ENCODE results near the gene WDFY3.
"Not testable (repeated sequence)": the region's sequence is repeated elsewhere in the genome, so short reads cannot be mapped to it uniquely, and the experiment has no call there.

Gene WDFY3

GRCh38 chr4:84681486-84682274 is 284.8 kb downstream of the WDFY3 start:
- H3K27ac ChIP-seq (ENCODE audit: low read length) = no peak overlapping the region
- peaks cover 21% of the 10 kb centered on the region; the same call in 1 of the 2 replicates for H3K36me3 ChIP-seq (ENCODE audit: control insufficient read depth, insufficient read depth, low read length)
- H3K9me3 ChIP-seq (ENCODE audit: control insufficient read depth, insufficient read depth, low read length) = no peaks in the 10 kb centered on the region
- H3K27me3 ChIP-seq (ENCODE audit: control insufficient read depth, insufficient read depth, low read length) = no peaks in the 10 kb centered on the region
- DNase-seq (ENCODE audit: low read depth, low spot score) = no peak
- H3K4me3 ChIP-seq (ENCODE audit: low read length) = no peak overlapping the region
- WGBS (ENCODE audit: insufficient coverage, insufficient read length) = no CpG with 5 or more reads among the region's 2 CpGs
- H3K4me1 ChIP-seq (ENCODE audit: control insufficient read depth, insufficient read depth, low read length) = no peaks in the 10 kb centered on the region

DNA sequence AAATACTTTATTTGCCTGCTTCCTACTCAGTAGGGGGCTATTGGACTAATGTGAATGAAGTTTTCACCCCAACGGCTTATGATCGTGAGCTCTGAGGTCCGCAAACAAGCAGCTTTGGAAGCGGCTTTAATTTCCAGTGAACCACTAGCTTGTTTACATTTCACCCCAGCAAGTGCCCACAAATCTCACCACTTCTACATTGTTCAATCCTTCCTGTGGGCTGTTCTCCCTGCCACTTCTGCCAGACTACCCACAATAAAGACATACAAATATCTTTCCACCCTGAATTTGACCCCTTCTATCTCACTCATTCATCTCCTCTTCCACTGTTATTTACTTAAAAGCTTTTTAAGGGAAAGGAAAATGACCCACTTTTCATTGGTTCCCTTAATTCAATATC is 285.5 kb downstream of the WDFY3 start:
- no peak for DNase-seq (ENCODE audit: low read depth, low spot score)
- Histone ChIP-seq H3K9me3 (ENCODE audit: control insufficient read depth, insufficient read depth, low read length) (no peaks in the 10 kb centered on the region), H3K4me3 (ENCODE audit: low read length) (no peak overlapping the region), H3K27me3 (ENCODE audit: control insufficient read depth, insufficient read depth, low read length) (no peaks in the 10 kb centered on the region), H3K4me1 (ENCODE audit: control insufficient read depth, insufficient read depth, low read length) (no peaks in the 10 kb centered on the region), H3K27ac (ENCODE audit: low read length) (no peak overlapping the region), H3K36me3 (ENCODE audit: control insufficient read depth, insufficient read depth, low read length) (peaks cover 18% of the 10 kb centered on the region; the same call in 1 of the 2 replicates)
- WGBS (ENCODE audit: insufficient coverage, insufficient read length) = no CpG with 5 or more reads among the region's 4 CpGs

GRCh38 chr4:84678976-84679744 is 287.3 kb downstream of the WDFY3 start:
- no peak overlapping the region for H3K27ac ChIP-seq (ENCODE audit: low read length)
- H3K36me3 ChIP-seq (ENCODE audit: control insufficient read depth, insufficient read depth, low read length) = peaks cover 18% of the 10 kb centered on the region; the same call in 1 of the 2 replicates
- no peaks in the 10 kb centered on the region for H3K9me3 ChIP-seq (ENCODE audit: control insufficient read depth, insufficient read depth, low read length)
- H3K4me1 ChIP-seq (ENCODE audit: control insufficient read depth, insufficient read depth, low read length) = no peaks in the 10 kb centered on the region
- no CpG with 5 or more reads among the region's 14 CpGs for WGBS (ENCODE audit: insufficient coverage, insufficient read length)
- no peak for DNase-seq (ENCODE audit: low read depth, low spot score)
- no peaks in the 10 kb centered on the region for H3K27me3 ChIP-seq (ENCODE audit: control insufficient read depth, insufficient read depth, low read length)
- no peak overlapping the region for H3K4me3 ChIP-seq (ENCODE audit: low read length)

DNA sequence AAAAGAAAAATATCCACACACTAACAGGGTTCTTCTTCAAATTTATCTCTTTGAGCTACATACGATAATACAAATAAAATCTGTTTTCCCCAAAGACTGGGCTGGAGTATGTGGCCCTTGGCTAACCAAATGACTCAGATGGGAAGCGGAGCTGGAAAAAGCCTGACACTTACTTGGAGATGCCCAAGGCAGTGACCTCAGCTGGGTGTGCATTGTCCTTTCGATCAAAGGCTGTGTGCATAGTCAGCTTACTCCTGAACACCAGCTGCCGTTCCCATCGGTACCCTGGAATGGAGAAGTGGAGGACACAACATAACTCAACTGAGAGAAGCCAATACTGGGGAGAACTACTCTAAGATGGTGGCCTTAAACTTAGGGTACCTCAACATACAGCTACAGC is 288.5 kb downstream of the WDFY3 start:
- no peak for DNase-seq (ENCODE audit: low read depth, low spot score)
- Histone ChIP-seq H3K4me3 (ENCODE audit: low read length) (no peak overlapping the region), H3K4me1 (ENCODE audit: control insufficient read depth, insufficient read depth, low read length) (no peaks in the 10 kb centered on the region), H3K36me3 (ENCODE audit: control insufficient read depth, insufficient read depth, low read length) (peaks cover 13% of the 10 kb centered on the region; the same call in 1 of the 2 replicates), H3K9me3 (ENCODE audit: control insufficient read depth, insufficient read depth, low read length) (no peaks in the 10 kb centered on the region), H3K27ac (ENCODE audit: low read length) (no peak overlapping the region), H3K27me3 (ENCODE audit: control insufficient read depth, insufficient read depth, low read length) (no peaks in the 10 kb centered on the region)
- no CpG with 5 or more reads among the region's 5 CpGs for WGBS (ENCODE audit: insufficient coverage, insufficient read length)

- Histone ChIP-seq H3K36me3 (ENCODE audit: control insufficient read depth, insufficient read depth, low read length) (peaks cover 12% of the 10 kb centered on the region; the same call in 1 of the 2 replicates), H3K4me1 (ENCODE audit: control insufficient read depth, insufficient read depth, low read length) (no peaks in the 10 kb centered on the region), H3K4me3 (ENCODE audit: low read length) (no peak overlapping the region), H3K27me3 (ENCODE audit: control insufficient read depth, insufficient read depth, low read length) (no peaks in the 10 kb centered on the region), H3K9me3 (ENCODE audit: control insufficient read depth, insufficient read depth, low read length) (no peaks in the 10 kb centered on the region), H3K27ac (ENCODE audit: low read length) (no peak overlapping the region)
- no peak for DNase-seq (ENCODE audit: low read depth, low spot score)
- no CpG with 5 or more reads among the region's 9 CpGs for WGBS (ENCODE audit: insufficient coverage, insufficient read length)
Observed at GRCh38 chr4:84677093-84677492, 289.4 kb downstream of the WDFY3 start.

- WGBS (ENCODE audit: insufficient coverage, insufficient read length) = no CpG with 5 or more reads among the region's 1 CpG
- Histone ChIP-seq H3K36me3 (ENCODE audit: control insufficient read depth, insufficient read depth, low read length) (peaks cover 9% of the 10 kb centered on the region; the same call in 1 of the 2 replicates), H3K9me3 (ENCODE audit: control insufficient read depth, insufficient read depth, low read length) (no peaks in the 10 kb centered on the region), H3K4me1 (ENCODE audit: control insufficient read depth, insufficient read depth, low read length) (no peaks in the 10 kb centered on the region), H3K27me3 (ENCODE audit: control insufficient read depth, insufficient read depth, low read length) (no peaks in the 10 kb centered on the region; the same call in 1 of the 2 replicates), H3K27ac (ENCODE audit: low read length) (no peak overlapping the region), H3K4me3 (ENCODE audit: low read length) (no peak overlapping the region)
- no peak for DNase-seq (ENCODE audit: low read depth, low spot score)
Observed at GRCh38 chr4:84673475-84674240, 292.8 kb downstream of the WDFY3 start.

DNA sequence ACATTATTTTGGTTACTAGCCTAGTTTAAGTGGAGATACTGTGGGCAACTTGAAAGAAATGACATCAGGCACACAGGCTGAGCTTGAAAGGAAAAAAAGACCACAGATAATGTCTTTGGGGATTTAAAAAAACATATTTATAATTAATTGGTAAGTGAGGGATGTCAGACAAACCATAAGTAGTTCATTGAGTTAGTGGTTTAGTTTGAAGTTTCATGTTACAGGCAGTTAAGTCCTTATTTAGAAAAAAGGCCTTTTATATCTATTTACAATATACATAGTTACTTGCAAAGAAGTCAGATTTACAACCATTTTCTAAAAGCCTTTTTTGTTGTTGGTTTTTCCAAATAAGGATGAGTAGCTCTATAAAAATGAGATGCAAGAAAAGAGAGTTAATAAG is 294.3 kb downstream of the WDFY3 start:
- H3K4me1 ChIP-seq (ENCODE audit: control insufficient read depth, insufficient read depth, low read length) = no peaks in the 10 kb centered on the region
- peaks cover 3% of the 10 kb centered on the region; the same call in 1 of the 2 replicates for H3K36me3 ChIP-seq (ENCODE audit: control insufficient read depth, insufficient read depth, low read length)
- no peak for DNase-seq (ENCODE audit: low read depth, low spot score)
- no peak overlapping the region for H3K27ac ChIP-seq (ENCODE audit: low read length)
- H3K27me3 ChIP-seq (ENCODE audit: control insufficient read depth, insufficient read depth, low read length) = no peaks in the 10 kb centered on the region; the same call in 1 of the 2 replicates
- H3K9me3 ChIP-seq (ENCODE audit: control insufficient read depth, insufficient read depth, low read length) = no peaks in the 10 kb centered on the region
- no peak overlapping the region for H3K4me3 ChIP-seq (ENCODE audit: low read length)

DNA sequence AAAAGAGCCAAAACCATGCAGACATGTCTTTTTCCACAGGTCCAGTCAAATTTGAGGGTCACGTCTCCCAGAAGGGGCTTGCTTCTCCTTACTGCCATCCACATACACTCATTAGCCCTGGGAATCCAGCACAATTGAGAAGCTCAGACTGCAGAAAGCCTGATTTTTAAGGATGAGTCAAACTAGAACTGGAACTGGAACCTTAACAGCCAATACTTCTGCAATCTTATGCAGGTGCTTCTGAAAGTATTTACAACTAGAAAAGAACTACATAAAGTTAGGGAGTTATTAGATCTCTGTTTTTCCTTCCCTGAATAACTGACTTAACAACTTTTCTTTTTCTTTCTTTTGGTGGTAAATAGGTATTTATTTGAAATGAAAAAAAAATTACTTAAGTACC is 297.3 kb downstream of the WDFY3 start:
- WGBS (ENCODE audit: insufficient coverage, insufficient read length) = no CpG with 5 or more reads among the region's 1 CpG
- H3K36me3 ChIP-seq (ENCODE audit: control insufficient read depth, insufficient read depth, low read length) = no peaks in the 10 kb centered on the region; the same call in 1 of the 2 replicates
- DNase-seq (ENCODE audit: low read depth, low spot score) = no peak

GRCh38 chr4:84666439-84666838 is 300.1 kb downstream of the WDFY3 start:
- WGBS (ENCODE audit: insufficient coverage, insufficient read length) = no CpG with 5 or more reads among the region's 1 CpG
- Histone ChIP-seq H3K27ac (ENCODE audit: low read length) (no peak overlapping the region), H3K4me1 (ENCODE audit: control insufficient read depth, insufficient read depth, low read length) (no peaks in the 10 kb centered on the region), H3K9me3 (ENCODE audit: control insufficient read depth, insufficient read depth, low read length) (no peaks in the 10 kb centered on the region), H3K27me3 (ENCODE audit: control insufficient read depth, insufficient read depth, low read length) (no peaks in the 10 kb centered on the region; the same call in 1 of the 2 replicates), H3K36me3 (ENCODE audit: control insufficient read depth, insufficient read depth, low read length) (no peaks in the 10 kb centered on the region; the same call in 1 of the 2 replicates), H3K4me3 (ENCODE audit: low read length) (no peak overlapping the region)
- DNase-seq (ENCODE audit: low read depth, low spot score) = no peak

More for the DNA sequence above, 297.3 kb downstream of the WDFY3 start:
- H3K27ac ChIP-seq (ENCODE audit: low read length) = no peak overlapping the region
- H3K4me3 ChIP-seq (ENCODE audit: low read length) = no peak overlapping the region
- H3K4me1 ChIP-seq (ENCODE audit: control insufficient read depth, insufficient read depth, low read length) = no peaks in the 10 kb centered on the region
- no peaks in the 10 kb centered on the region for H3K9me3 ChIP-seq (ENCODE audit: control insufficient read depth, insufficient read depth, low read length)
- no peaks in the 10 kb centered on the region; the same call in 1 of the 2 replicates for H3K27me3 ChIP-seq (ENCODE audit: control insufficient read depth, insufficient read depth, low read length)

DNA sequence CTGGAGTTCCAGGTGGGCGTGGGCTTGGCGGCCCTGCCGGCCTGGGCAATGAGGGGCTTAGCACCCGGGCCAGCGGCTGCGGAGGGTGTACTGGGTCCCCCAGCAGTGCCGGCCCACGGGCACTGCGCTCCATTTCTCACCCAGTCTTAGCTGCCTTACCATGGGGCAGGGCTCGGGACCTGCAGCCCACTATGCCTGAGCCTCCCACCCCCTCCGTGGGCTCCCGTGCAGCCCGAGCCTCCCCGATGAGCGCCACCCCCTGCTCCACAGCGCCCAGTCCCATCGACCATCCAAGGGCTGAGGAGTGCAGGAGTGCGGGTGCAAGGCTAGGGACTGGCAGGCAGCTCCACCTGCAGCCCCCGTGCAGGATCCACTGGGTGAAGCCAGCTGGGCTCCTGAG is 301.7 kb downstream of the WDFY3 start:
- H3K9me3 ChIP-seq (ENCODE audit: control insufficient read depth, insufficient read depth, low read length); H3K27ac ChIP-seq (ENCODE audit: low read length); DNase-seq (ENCODE audit: low read depth, low spot score); H3K27me3 ChIP-seq (ENCODE audit: control insufficient read depth, insufficient read depth, low read length); H3K36me3 ChIP-seq (ENCODE audit: control insufficient read depth, insufficient read depth, low read length); H3K4me3 ChIP-seq (ENCODE audit: low read length); H3K4me1 ChIP-seq (ENCODE audit: control insufficient read depth, insufficient read depth, low read length): not testable (repeated sequence)
- no CpG with 5 or more reads among the region's 19 CpGs for WGBS (ENCODE audit: insufficient coverage, insufficient read length)

Data from iPS DF 6.9 (cell line).